Ishikawa (cell line): ENCODE results near the gene PIK3R4.

Experiments
- CEBPB ChIP-seq: IDR thresholded peaks from 2 replicates; pipeline ENCODE4 v1.6.1; 2012
- CREB1 ChIP-seq: IDR thresholded peaks from 2 replicates; pipeline ENCODE4 v1.6.1; 2012; ENCODE audit warnings: low read depth
- EGR1 ChIP-seq: IDR thresholded peaks from 2 replicates; pipeline ENCODE4 v1.6.1; 2012
- EP300 ChIP-seq: IDR thresholded peaks from 2 replicates; pipeline ENCODE4 v1.6.1; 2012; ENCODE audit warnings: borderline replicate concordance
- FOXM1 ChIP-seq: IDR thresholded peaks from 2 replicates; pipeline ENCODE4 v1.6.1; 2012; ENCODE audit warnings: low read depth, borderline replicate concordance
- NFIC ChIP-seq: IDR thresholded peaks from 2 replicates; pipeline ENCODE4 v1.6.1; 2012
- RAD21 ChIP-seq: IDR thresholded peaks from 2 replicates; pipeline ENCODE4 v1.6.1; 2012; ENCODE audit warnings: low read depth
- REST ChIP-seq: IDR thresholded peaks from 2 replicates; pipeline ENCODE4 v1.6.1; 2012; ENCODE audit warnings: low read depth, mild to moderate bottlenecking
- TAF1 ChIP-seq: IDR thresholded peaks from 2 replicates; pipeline ENCODE4 v1.6.1; 2012; ENCODE audit warnings: low read depth, mild to moderate bottlenecking
- TCF12 ChIP-seq: IDR thresholded peaks from 2 replicates; pipeline ENCODE4 v1.6.1; 2012; ENCODE audit warnings: low read depth
- TEAD4 ChIP-seq: IDR thresholded peaks from 2 replicates; pipeline ENCODE4 v1.6.1; 2012
- YY1 ChIP-seq: IDR thresholded peaks from 2 replicates; pipeline ENCODE4 v1.6.1; 2012; ENCODE audit warnings: low read depth
- ZBTB7A ChIP-seq: IDR thresholded peaks from 2 replicates; pipeline ENCODE4 v1.6.1; 2012; ENCODE audit warnings: low read depth
- TF ChIP-seq, protein P1 (sequence below): IDR thresholded peaks from 2 replicates; pipeline ENCODE4 v1.6.1; 2012
- TF ChIP-seq, protein P2 (sequence below): IDR thresholded peaks from 2 replicates; pipeline ENCODE4 v1.6.1; 2012

Gene PIK3R4

GRCh38 chr3:130692455-130692854 is 54.2 kb downstream of the PIK3R4 start:
- TF ChIP-seq EP300 (no peak), YY1 (no peak), ZBTB7A (no peak), CREB1 (no peak), NFIC (no peak), CEBPB (no peak), FOXM1 (no peak), RAD21 (no peak)
- TF ChIP-seq, protein P1, sequence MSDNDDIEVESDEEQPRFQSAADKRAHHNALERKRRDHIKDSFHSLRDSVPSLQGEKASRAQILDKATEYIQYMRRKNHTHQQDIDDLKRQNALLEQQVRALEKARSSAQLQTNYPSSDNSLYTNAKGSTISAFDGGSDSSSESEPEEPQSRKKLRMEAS: no peak

GRCh38 chr3:130688697-130689470 is 57.7 kb downstream of the PIK3R4 start:
- no peak for TF ChIP-seq NFIC
- TF ChIP-seq YY1: no peak
- TF ChIP-seq REST: no peak
- no peak for TF ChIP-seq CREB1
- TF ChIP-seq, protein P2, sequence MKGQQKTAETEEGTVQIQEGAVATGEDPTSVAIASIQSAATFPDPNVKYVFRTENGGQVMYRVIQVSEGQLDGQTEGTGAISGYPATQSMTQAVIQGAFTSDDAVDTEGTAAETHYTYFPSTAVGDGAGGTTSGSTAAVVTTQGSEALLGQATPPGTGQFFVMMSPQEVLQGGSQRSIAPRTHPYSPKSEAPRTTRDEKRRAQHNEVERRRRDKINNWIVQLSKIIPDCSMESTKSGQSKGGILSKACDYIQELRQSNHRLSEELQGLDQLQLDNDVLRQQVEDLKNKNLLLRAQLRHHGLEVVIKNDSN: no peak
- TF ChIP-seq TEAD4: no peak
- TF ChIP-seq TCF12: no peak
- no peak for TF ChIP-seq CEBPB
- TF ChIP-seq FOXM1: no peak

GRCh38 chr3:130688015-130688688 is 58.5 kb downstream of the PIK3R4 start:
- no peak for TF ChIP-seq CREB1
- TF ChIP-seq TCF12: no peak
- no peak for TF ChIP-seq EGR1
- no peak for TF ChIP-seq TEAD4

- TF ChIP-seq TEAD4: no peak
- TF ChIP-seq ZBTB7A: no peak
- no peak for TF ChIP-seq YY1
- TF ChIP-seq CEBPB: no peak
- no peak for TF ChIP-seq EGR1
- TF ChIP-seq, protein P2: no peak
- TF ChIP-seq TAF1: no peak
- TF ChIP-seq REST: no peak
- TF ChIP-seq FOXM1: no peak
- no peak for TF ChIP-seq CREB1
Observed at GRCh38 chr3:130687327-130687726, 59.3 kb downstream of the PIK3R4 start.

DNA sequence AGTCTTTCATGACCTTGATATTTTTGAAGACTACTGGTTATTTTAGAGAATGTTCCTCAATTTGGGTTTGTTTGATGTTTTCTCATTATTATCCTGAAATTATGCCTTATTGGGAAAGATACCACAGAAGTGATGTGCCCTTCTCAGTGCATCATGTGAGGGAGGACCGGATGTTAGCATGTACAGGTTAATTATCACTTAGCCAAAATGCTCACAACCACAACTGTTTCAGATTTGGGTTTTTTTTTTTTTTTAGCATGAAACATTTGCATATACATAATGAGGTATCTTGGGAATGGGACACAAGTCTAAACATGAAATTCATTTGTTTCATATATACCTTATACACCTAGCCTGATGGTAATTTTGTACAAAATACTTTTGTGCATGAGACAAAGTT is 59.8 kb downstream of the PIK3R4 start:
- TF ChIP-seq, protein P2: no peak
- TF ChIP-seq TAF1: no peak
- TF ChIP-seq TCF12: no peak
- no peak for TF ChIP-seq CEBPB
- TF ChIP-seq NFIC: no peak
- no peak for TF ChIP-seq CREB1
- no peak for TF ChIP-seq EGR1
- no peak for TF ChIP-seq YY1
- TF ChIP-seq FOXM1: no peak
- TF ChIP-seq EP300: no peak
- TF ChIP-seq, protein P1: no peak
- no peak for TF ChIP-seq ZBTB7A
